HepG2 (cell line): ENCODE measurements around the gene DPYSL3. TPM values are rescaled to one million over a fixed set of nuclear protein-coding genes. Genes with fewer than 3 reads are reported as not detected.
"Not testable (repeated sequence)": the region's sequence is repeated elsewhere in the genome, so short reads cannot be mapped to it uniquely, and the experiment has no call there.

Experiments used
- ATAC-seq: fragments of 200-7000 bp; cut with Tn5 transposase; 3 replicates; pipeline ENCODE4 v1.9.1; 2020; ENCODE audit warnings: mild to moderate bottlenecking, moderate library complexity
- BruUV-seq: library from RNA; stranded (reverse); fragments of 400-500 nt; replicated peaks from 2 replicates; lab custom pipeline; 2021; lab: Mats Ljungman, UMichigan
- CTCF ChIA-PET: fragments of 300-600 bp; formaldehyde crosslinking; extraction: SDS; loops from one replicate; lab custom pipeline; 2021; ENCODE audit warnings: low total read pairs, inconsistent platforms, low intra/inter-chr PET ratio; lab: Yijun Ruan, JAX
- POLR2A ChIA-PET: fragments of 350-600 bp; sonication (Branson Sonifier 250); formaldehyde crosslinking; loops from one replicate; lab custom pipeline; 2020; ENCODE audit warnings: antibody characterized with exemption, inconsistent platforms; lab: Yijun Ruan, JAX
- DNase-seq: peaks from one replicate; pipeline ENCODE4 v3.0.0-alpha.2; 2015; ENCODE audit warnings: low spot score
- FAIRE-seq: peaks from 3 replicates; lab custom pipeline; 2011; peaks lifted over from hg19 to GRCh38; lab: Jason Lieb, UNC
- H2AFZ ChIP-seq: one replicate; pipeline ENCODE4 v1.6.1; 2011; ENCODE audit warnings: low read length, inconsistent platforms
- H3K27ac ChIP-seq: fragments of 300-600 bp; 3 replicates; pipeline ENCODE4 v1.8.0; 2011; ENCODE audit warnings: mixed run types, mild to moderate bottlenecking, mixed read lengths, low read length, inconsistent platforms; ENCODE audit not compliant: insufficient read depth; ENCODE audit errors: extremely low read length
- H3K27me3 ChIP-seq, 2 experiments: fragments of 200-600 bp in 1 of 2; 2 replicates in 1 of 2; 3 replicates in 1 of 2; pipeline versions ENCODE4 v1.6.0 to v1.8.0; 2011; ENCODE audit warnings: low read length in 2 of 2, mild to moderate bottlenecking in 2 of 2, moderate library complexity in 2 of 2, inconsistent platforms in 1 of 2; ENCODE audit not compliant: insufficient read depth in 2 of 2, control insufficient read depth in 1 of 2
- H3K36me3 ChIP-seq, 2 experiments: fragments of 200-600 bp in 1 of 2; replicated peaks in 1 of 2; 2 replicates in 1 of 2; 3 replicates in 1 of 2; pipeline versions ENCODE4 v1.5.1 to v1.8.0; 2011; ENCODE audit warnings: low read length in 2 of 2, inconsistent platforms in 1 of 2; ENCODE audit not compliant: insufficient read depth in 2 of 2, control insufficient read depth in 1 of 2
- H3K4me1 ChIP-seq: 2 replicates; pipeline ENCODE4 v1.5.1; 2012; ENCODE audit warnings: low read length, inconsistent platforms; ENCODE audit not compliant: insufficient read depth
- H3K4me2 ChIP-seq: 2 replicates; pipeline ENCODE4 v1.6.0; 2011; ENCODE audit warnings: low read depth, low read length, inconsistent platforms
- H3K4me3 ChIP-seq, 3 experiments: fragments of 200-600 bp in 1 of 3; sonication (generic), shearing (Covaris generic) in 1 of 3; replicated peaks in 1 of 3; 2 replicates each; pipeline ENCODE4 v1.5.1; 2011 to 2016; ENCODE audit warnings: low read length in 3 of 3, inconsistent platforms in 2 of 3, low read depth in 2 of 3, mild to moderate bottlenecking in 2 of 3, control low read depth in 1 of 3, mixed read lengths in 1 of 3; ENCODE audit not compliant: insufficient read depth in 1 of 3
- H3K79me2 ChIP-seq: one replicate; pipeline ENCODE4 v1.6.1; 2011; ENCODE audit warnings: low read length, inconsistent platforms; ENCODE audit not compliant: insufficient read depth
- H3K9ac ChIP-seq: 2 replicates; pipeline ENCODE4 v1.6.0; 2011; ENCODE audit warnings: mild to moderate bottlenecking, low read depth, low read length, inconsistent platforms; ENCODE audit not compliant: insufficient read depth
- H3K9me3 ChIP-seq: 2 replicates; pipeline ENCODE4 v1.5.1; 2012; ENCODE audit warnings: mild to moderate bottlenecking, low read length
- H4K20me1 ChIP-seq: 2 replicates; pipeline ENCODE4 v1.6.0; 2011; ENCODE audit warnings: inconsistent platforms, mild to moderate bottlenecking, low read length, moderate library complexity; ENCODE audit not compliant: insufficient read depth
- BORCS8-MEF2B ChIP-seq: sonication (generic); formaldehyde crosslinking; IDR thresholded peaks from 2 replicates; pipeline ENCODE4 v1.8.0; 2022; ENCODE audit warnings: mild to moderate bottlenecking, missing genetic modification reagents
- BRCA1 ChIP-seq: sonication (generic); formaldehyde crosslinking; IDR thresholded peaks from 2 replicates; pipeline ENCODE4 v1.4.0; 2020; ENCODE audit warnings: missing genetic modification reagents
- FOSL2 ChIP-seq: sonication (generic); formaldehyde crosslinking; IDR thresholded peaks from 2 replicates; pipeline ENCODE4 v1.4.0; 2020; ENCODE audit warnings: missing genetic modification reagents
- GRHL1 ChIP-seq: sonication (generic); formaldehyde crosslinking; conservative IDR thresholded peaks from 2 replicates; pipeline ENCODE4 v1.8.0; 2022; ENCODE audit warnings: missing genetic modification reagents
- MTA3 ChIP-seq: sonication (generic); formaldehyde crosslinking; IDR thresholded peaks from 2 replicates; pipeline ENCODE4 v1.4.0; 2020; ENCODE audit warnings: missing genetic modification reagents
- PRPF4 ChIP-seq: fragments of 200-400 bp; formaldehyde crosslinking; IDR thresholded peaks from 2 replicates; pipeline ENCODE4 v1.6.1; 2016; ENCODE audit warnings: low read length, low read depth; ENCODE audit not compliant: poor library complexity, severe bottlenecking
- RFX5 ChIP-seq: IDR thresholded peaks from 2 replicates; pipeline ENCODE4 v1.6.1; 2011; ENCODE audit warnings: low read depth, low read length, improper control_type of control experiment
- ZBTB25 ChIP-seq: IDR thresholded peaks from 2 replicates; pipeline ENCODE4 v1.6.1; 2018; ENCODE audit warnings: missing genetic modification reagents
- ZFP36 ChIP-seq: fragments of 150-350 bp; IDR thresholded peaks from 2 replicates; pipeline ENCODE4 v1.6.1; 2018; ENCODE audit warnings: borderline replicate concordance, low read length, low read depth; ENCODE audit not compliant: partially characterized antibody
- ZNF160 ChIP-seq: sonication (generic); formaldehyde crosslinking; IDR thresholded peaks from 2 replicates; pipeline ENCODE4 v1.8.0; 2022; ENCODE audit warnings: mild to moderate bottlenecking, inconsistent platforms, missing genetic modification reagents
- ZNF598 ChIP-seq: sonication (generic); formaldehyde crosslinking; IDR thresholded peaks from 2 replicates; pipeline ENCODE4 v1.5.1; 2020; ENCODE audit warnings: mild to moderate bottlenecking, missing genetic modification reagents, borderline replicate concordance
- ZNF691 ChIP-seq: sonication (generic); formaldehyde crosslinking; IDR thresholded peaks from 2 replicates; pipeline ENCODE4 v1.4.0; 2020; ENCODE audit warnings: missing genetic modification reagents, low read depth, mild to moderate bottlenecking, borderline replicate concordance
- ZNF704 ChIP-seq: sonication (generic); formaldehyde crosslinking; IDR thresholded peaks from 2 replicates; pipeline ENCODE4 v1.8.1; 2023; ENCODE audit warnings: mild to moderate bottlenecking, inconsistent platforms, moderate library complexity, missing genetic modification reagents, borderline replicate concordance
- ZSCAN22 ChIP-seq: sonication (generic); formaldehyde crosslinking; IDR thresholded peaks from 2 replicates; pipeline ENCODE4 v1.4.0; 2020; ENCODE audit warnings: mild to moderate bottlenecking, missing genetic modification reagents
- WGBS: methylation state at CpG from one replicate; pipeline ENCODE4 v1.1.6; 2017; ENCODE audit warnings: low lambda C conversion rate; 5-methylcytosine and 5-hydroxymethylcytosine counted together
- in situ Hi-C: cut with HindIII; loops from 2 replicates; pipeline ENCODE4 v1.10.0; 2017; ENCODE audit warnings: low pct_unique_long_range_greater_than_20kb; ENCODE audit not compliant: extremely low pct_ligation_motif_present
- intact Hi-C: fragments of 100-400 bp; cut with micrococcal nuclease; formaldehyde crosslinking; loops from one replicate; pipeline ENCODE4 v1.10.0; 2022; ENCODE audit not compliant: unreplicated experiment
- polyA plus RNA-seq, 8 experiments: library from polyadenylated mRNA; depleted of rRNA in 3 of 8; stranded (reverse) in 7 of 8; unstranded in 1 of 8; fragments of >200 nt; fragmentation: Illumina TruSeq in 4 of 8; extraction: Trizol in 4 of 8; gene quantifications; 2 replicates each; pipeline versions ENCODE4 v1.2.1 to v1.2.3, GENCODE V29; 2011 to 2016; ENCODE audit warnings: low read depth in 4 of 8, missing spikeins in 1 of 8, mixed read lengths in 1 of 8; ENCODE audit not compliant: insufficient read depth in 1 of 8
- total RNA-seq, 5 experiments: library from RNA; depleted of rRNA; stranded (reverse); fragments of >200 nt; fragmentation: Illumina TruSeq; extraction: Trizol; gene quantifications; 2 replicates each; pipeline ENCODE4 v1.2.3, GENCODE V29; 2016; ENCODE audit warnings: low read depth in 1 of 5

The DPYSL3 gene
- total and polyA plus RNA-seq, 2 of the 13 experiments (the other 11 are each of a cell fraction or from before 2014, with no cell fraction given): 0.08 to 0.15 TPM

GRCh38 chr5:147553817-147554216 lies 43.9 kb upstream of the DPYSL3 start:
- H2AFZ ChIP-seq, H3K4me1 ChIP-seq, POLR2A ChIA-PET, H3K9ac ChIP-seq, ATAC-seq, H3K9me3 ChIP-seq, H3K4me3 ChIP-seq, H3K27me3 ChIP-seq, H3K27ac ChIP-seq, in situ Hi-C loops, H3K79me2 ChIP-seq, BruUV-seq, DNase-seq, CTCF ChIA-PET, H3K4me2 ChIP-seq, H3K36me3 ChIP-seq, H4K20me1 ChIP-seq, FAIRE-seq, intact Hi-C loops: not testable (repeated sequence)
- WGBS: 22% methylated on average over 5 of the region's 5 CpGs

GRCh38 chr5:147552897-147553296 lies 43.0 kb upstream of the DPYSL3 start:
- intact Hi-C loops: no loop called here
- no peak for TF ChIP-seq BORCS8-MEF2B (CRISPR knock-in tag)
- TF ChIP-seq ZNF160 (CRISPR knock-in tag): no peak
- no peak for TF ChIP-seq ZNF691
- no peak for TF ChIP-seq ZNF598 (CRISPR knock-in tag)
- TF ChIP-seq ZSCAN22 (CRISPR knock-in tag): no peak
- TF ChIP-seq ZFP36: no peak
- no peak for TF ChIP-seq ZNF704
- TF ChIP-seq GRHL1 (CRISPR knock-in tag): no peak
- TF ChIP-seq ZBTB25 (CRISPR knock-in tag): no peak
- no peak for TF ChIP-seq BRCA1 (CRISPR knock-in tag)
- no peak for TF ChIP-seq MTA3 (CRISPR knock-in tag)
- TF ChIP-seq RFX5: no peak
- no peak for TF ChIP-seq PRPF4
- no peak for TF ChIP-seq FOSL2 (CRISPR knock-in tag)

More at GRCh38 chr5:147552897-147553296, 43.0 kb upstream of the DPYSL3 start:
- DNase-seq (no peak), FAIRE-seq (no peak), ATAC-seq (no peak)
- BruUV-seq: no TSS peak
- WGBS: 8% methylated on average over 4 of the region's 4 CpGs
- H3K4me1 ChIP-seq: no peaks in the 10 kb centered on the region
- no peaks in the 10 kb centered on the region for H3K9me3 ChIP-seq
- no peaks in the 10 kb centered on the region for H3K36me3 ChIP-seq
- in situ Hi-C loops: no loop called here
- no peaks in the 10 kb centered on the region for H3K79me2 ChIP-seq
- H4K20me1 ChIP-seq: no peaks in the 10 kb centered on the region
- peaks cover 0 to 1% of the 10 kb centered on the region in 2 experiments; a peak in 1 of 5 replicates for H3K27me3 ChIP-seq
- H2AFZ ChIP-seq: no peak overlapping the region
- no peak overlapping the region for H3K4me2 ChIP-seq
- H3K4me3 ChIP-seq: no peak overlapping the region
- no peak overlapping the region for H3K27ac ChIP-seq
- ChIA-PET POLR2A (no interaction called here), CTCF (no interaction called here)
- no peak overlapping the region for H3K9ac ChIP-seq
